ENCODE results near the gene CDCA3.

GRCh38 chr12:6826125-6826733 lies 24.9 kb downstream of the CDCA3 start:
- no peak for TF ChIP-seq POLR2A (IDR thresholded peaks at IDR 0.05)
- TF ChIP-seq, protein P1, sequence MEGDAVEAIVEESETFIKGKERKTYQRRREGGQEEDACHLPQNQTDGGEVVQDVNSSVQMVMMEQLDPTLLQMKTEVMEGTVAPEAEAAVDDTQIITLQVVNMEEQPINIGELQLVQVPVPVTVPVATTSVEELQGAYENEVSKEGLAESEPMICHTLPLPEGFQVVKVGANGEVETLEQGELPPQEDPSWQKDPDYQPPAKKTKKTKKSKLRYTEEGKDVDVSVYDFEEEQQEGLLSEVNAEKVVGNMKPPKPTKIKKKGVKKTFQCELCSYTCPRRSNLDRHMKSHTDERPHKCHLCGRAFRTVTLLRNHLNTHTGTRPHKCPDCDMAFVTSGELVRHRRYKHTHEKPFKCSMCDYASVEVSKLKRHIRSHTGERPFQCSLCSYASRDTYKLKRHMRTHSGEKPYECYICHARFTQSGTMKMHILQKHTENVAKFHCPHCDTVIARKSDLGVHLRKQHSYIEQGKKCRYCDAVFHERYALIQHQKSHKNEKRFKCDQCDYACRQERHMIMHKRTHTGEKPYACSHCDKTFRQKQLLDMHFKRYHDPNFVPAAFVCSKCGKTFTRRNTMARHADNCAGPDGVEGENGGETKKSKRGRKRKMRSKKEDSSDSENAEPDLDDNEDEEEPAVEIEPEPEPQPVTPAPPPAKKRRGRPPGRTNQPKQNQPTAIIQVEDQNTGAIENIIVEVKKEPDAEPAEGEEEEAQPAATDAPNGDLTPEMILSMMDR (IDR thresholded peaks at IDR 0.05) = no peak

Data from thyroid gland (tissue), 4 donors.